Activated CD8-positive, alpha-beta memory T cell treated with anti-CD3 and anti-CD28 coated beads for 48 hours (primary cell): Measurements from ENCODE around the gene NME7.
"Not testable (repeated sequence)": the region's sequence is repeated elsewhere in the genome, so short reads cannot be mapped to it uniquely, and the experiment has no call there.

ENCODE experiments used
- DNase-seq, 3 experiments: peaks; one replicate each; pipeline ENCODE4 v3.0.0-alpha.2; 2020; ENCODE audit warnings: low read depth in 2 of 3, low spot score in 2 of 3

The NME7 gene

GRCh38 chr1:169236143-169236542 is 131.5 kb downstream of the NME7 start:
- no peak for DNase-seq

GRCh38 chr1:169235568-169235967 is 132.0 kb downstream of the NME7 start:
- DNase-seq, result no peak

- DNase-seq, result no peak
Observed at GRCh38 chr1:169234780-169235179, 132.8 kb downstream of the NME7 start.

GRCh38 chr1:169217636-169218035 is 150.0 kb downstream of the NME7 start:
- DNase-seq, result no peak

GRCh38 chr1:169214598-169214997 is 153.0 kb downstream of the NME7 start:
- no peak for DNase-seq

GRCh38 chr1:169212088-169212487 is 155.5 kb downstream of the NME7 start:
- DNase-seq, result no peak

- DNase-seq, result no peak
Observed at GRCh38 chr1:169207797-169208520, 159.6 kb downstream of the NME7 start.

- no peak for DNase-seq
Observed at GRCh38 chr1:169204157-169204556, 163.4 kb downstream of the NME7 start.

- no peak for DNase-seq
Observed at GRCh38 chr1:169202791-169203665, 164.6 kb downstream of the NME7 start.

- no peak for DNase-seq
Observed at GRCh38 chr1:169201084-169201619, 166.4 kb downstream of the NME7 start.

GRCh38 chr1:169200319-169200718 is 167.3 kb downstream of the NME7 start:
- no peak for DNase-seq

- DNase-seq, result no peak
Observed at GRCh38 chr1:169196581-169196980, 171.0 kb downstream of the NME7 start.

GRCh38 chr1:169196161-169196560 is 171.4 kb downstream of the NME7 start:
- DNase-seq, result no peak

- DNase-seq, result no peak
Observed at GRCh38 chr1:169193191-169193850, 174.3 kb downstream of the NME7 start.

GRCh38 chr1:169186106-169186505 is 181.5 kb downstream of the NME7 start:
- no peak for DNase-seq

- DNase-seq, result no peak
Observed at GRCh38 chr1:169184812-169185211, 182.8 kb downstream of the NME7 start.

GRCh38 chr1:169180174-169180573 is 187.4 kb downstream of the NME7 start:
- no peak for DNase-seq

- not testable (repeated sequence) for DNase-seq
Observed at GRCh38 chr1:169179431-169179830, 188.2 kb downstream of the NME7 start.

- no peak for DNase-seq
Observed at GRCh38 chr1:169175461-169175860, 192.1 kb downstream of the NME7 start.

GRCh38 chr1:169163059-169163458 is 204.5 kb downstream of the NME7 start:
- DNase-seq, result no peak

GRCh38 chr1:169161496-169162194 is 206.0 kb downstream of the NME7 start:
- no peak for DNase-seq
